Neuronal stem cell (in vitro differentiated cells): ENCODE measurements around the gene RPGRIP1L.
"Not testable (repeated sequence)": the region's sequence is repeated elsewhere in the genome, so short reads cannot be mapped to it uniquely, and the experiment has no call there.

ENCODE experiments used
- DNase-seq: peaks from one replicate; pipeline ENCODE4 v3.0.0-alpha.2; 2013; ENCODE audit warnings: low spot score
- H2AFZ ChIP-seq: one replicate; pipeline ENCODE4 v1.6.1; 2013; ENCODE audit warnings: mild to moderate bottlenecking, low read length, inconsistent platforms
- H2AK5ac ChIP-seq: 2 replicates; pipeline ENCODE4 v1.6.1; 2013; ENCODE audit warnings: low read depth, mild to moderate bottlenecking, inconsistent platforms, low read length, moderate library complexity, mixed read lengths
- H2BK120ac ChIP-seq: 2 replicates; pipeline ENCODE4 v1.6.1; 2013; ENCODE audit warnings: low read depth, mild to moderate bottlenecking, inconsistent platforms, low read length, moderate library complexity, mixed read lengths
- H2BK12ac ChIP-seq: one replicate; pipeline ENCODE4 v1.6.1; 2013; ENCODE audit warnings: low read length, inconsistent platforms
- H2BK15ac ChIP-seq: 2 replicates; pipeline ENCODE4 v1.6.1; 2013; ENCODE audit warnings: mild to moderate bottlenecking, low read length, inconsistent platforms, mixed read lengths
- H2BK5ac ChIP-seq: one replicate; pipeline ENCODE4 v1.6.1; 2013; ENCODE audit warnings: inconsistent platforms, mild to moderate bottlenecking, low read length, moderate library complexity
- H3K14ac ChIP-seq: one replicate; pipeline ENCODE4 v1.6.1; 2013; ENCODE audit warnings: low read length, inconsistent platforms
- H3K18ac ChIP-seq: 2 replicates; pipeline ENCODE4 v1.6.1; 2013; ENCODE audit warnings: low read length, inconsistent platforms
- H3K23ac ChIP-seq: 2 replicates; pipeline ENCODE4 v1.6.1; 2013; ENCODE audit warnings: low read depth, mild to moderate bottlenecking, mixed read lengths, low read length, inconsistent platforms; ENCODE audit not compliant: poor library complexity
- H3K27ac ChIP-seq: replicated peaks from 3 replicates; pipeline ENCODE4 v1.5.1; 2013; ENCODE audit warnings: low read length, inconsistent platforms
- H3K27me3 ChIP-seq, 3 experiments: 2 replicates each; pipeline ENCODE4 v1.6.1; 2013; ENCODE audit warnings: low read length in 3 of 3, mild to moderate bottlenecking in 2 of 3, inconsistent platforms in 1 of 3, low read depth in 1 of 3, mixed read lengths in 1 of 3, moderate library complexity in 1 of 3; ENCODE audit not compliant: control insufficient read depth in 3 of 3, insufficient read depth in 3 of 3
- H3K36me3 ChIP-seq, 2 donors: replicated peaks in 1 of 2; 2 replicates each; pipeline ENCODE4 v1.6.1; 2013; ENCODE audit warnings: low read length in 2 of 2; ENCODE audit not compliant: control insufficient read depth in 2 of 2, insufficient read depth in 2 of 2
- H3K4ac ChIP-seq: 2 replicates; pipeline ENCODE4 v1.6.1; 2013; ENCODE audit warnings: inconsistent platforms, mild to moderate bottlenecking, low read length, moderate library complexity
- H3K4me1 ChIP-seq, 2 donors: 1 replicate in 1 of 2; 2 replicates in 1 of 2; pipeline ENCODE4 v1.6.1; 2013; ENCODE audit warnings: low read length in 2 of 2, low read depth in 1 of 2; ENCODE audit not compliant: control insufficient read depth in 2 of 2, insufficient read depth in 1 of 2
- H3K4me2 ChIP-seq: one replicate; pipeline ENCODE4 v1.6.1; 2013; ENCODE audit warnings: mild to moderate bottlenecking, low read length, inconsistent platforms; ENCODE audit not compliant: insufficient read depth, poor library complexity, severe bottlenecking
- H3K4me3 ChIP-seq, 2 donors: 2 replicates each; pipeline ENCODE4 v1.5.1; 2013; ENCODE audit warnings: low read length in 2 of 2, mild to moderate bottlenecking in 2 of 2, inconsistent platforms in 1 of 2, moderate library complexity in 1 of 2
- H3K79me1 ChIP-seq: one replicate; pipeline ENCODE4 v1.6.1; 2013; ENCODE audit warnings: low read depth, mild to moderate bottlenecking, inconsistent platforms, low read length, moderate library complexity
- H3K9ac ChIP-seq: one replicate; pipeline ENCODE4 v1.6.1; 2013; ENCODE audit warnings: mild to moderate bottlenecking, low read depth, low read length, inconsistent platforms; ENCODE audit not compliant: poor library complexity
- H3K9me3 ChIP-seq, 2 donors: replicated peaks in 1 of 2; 2 replicates each; pipeline versions ENCODE3 to v1.6.1; 2013; ENCODE audit warnings: low read length in 2 of 2, mild to moderate bottlenecking in 2 of 2, inconsistent platforms in 1 of 2, low read depth in 1 of 2, mixed read lengths in 1 of 2, moderate library complexity in 1 of 2; ENCODE audit not compliant: control insufficient read depth in 2 of 2, insufficient read depth in 1 of 2
- H4K8ac ChIP-seq: one replicate; pipeline ENCODE4 v1.6.1; 2013; ENCODE audit warnings: low read depth, mild to moderate bottlenecking, inconsistent platforms, low read length, moderate library complexity
- H4K91ac ChIP-seq: one replicate; pipeline ENCODE4 v1.6.1; 2013; ENCODE audit warnings: low read length, low read depth, mild to moderate bottlenecking, inconsistent platforms; ENCODE audit not compliant: poor library complexity
- WGBS, 2 donors: extraction: QIAGEN DNeasy Blood & Tissue Kit; methylation state at CpG; one replicate each; pipeline ENCODE4 v1.1.7; 2013; ENCODE audit warnings: missing lambda C conversion rate in 2 of 2, mixed read lengths in 1 of 2; ENCODE audit not compliant: insufficient read length in 2 of 2, insufficient replicate concordance in 1 of 2; ENCODE audit errors: extremely low coverage in 2 of 2; 5-methylcytosine and 5-hydroxymethylcytosine counted together

The RPGRIP1L gene

GRCh38 chr16:53707671-53708070 lies 4.0 kb upstream of the RPGRIP1L start:
- Histone ChIP-seq H4K91ac (no peak overlapping the region), H3K36me3 (peaks cover 0 to 5% of the 10 kb centered on the region in 2 donors), H3K4ac (no peak overlapping the region), H2BK5ac (no peak overlapping the region), H3K14ac (no peak overlapping the region), H3K9ac (no peak overlapping the region), H3K4me1 (peaks cover 2 to 3% of the 10 kb centered on the region in 2 donors), H3K9me3 (peaks cover 0 to 7% of the 10 kb centered on the region in 2 donors), H3K23ac (no peak overlapping the region), H3K27ac (no peak overlapping the region), H2AFZ (no peak overlapping the region), H2AK5ac (no peak overlapping the region), H3K4me3 (no peak overlapping the region), H3K79me1 (peaks cover 5% of the 10 kb centered on the region), H2BK15ac (no peak overlapping the region), H3K4me2 (no peak overlapping the region), H2BK120ac (no peak overlapping the region), H3K18ac (no peak overlapping the region), H3K27me3 (no peaks in the 10 kb centered on the region), H4K8ac (no peak overlapping the region), H2BK12ac (no peak overlapping the region)
- WGBS, 2 donors, result no CpG with 5 or more reads among the region's 3 CpGs
- DNase-seq, result no peak

- Histone ChIP-seq H3K14ac (no peak overlapping the region), H3K27ac (no peak overlapping the region), H4K91ac (no peak overlapping the region), H3K27me3 (no peaks in the 10 kb centered on the region), H3K9ac (peak overlapping the region; percentile 46), H3K23ac (no peak overlapping the region), H2BK12ac (no peak overlapping the region), H3K79me1 (peaks cover 5% of the 10 kb centered on the region), H3K18ac (no peak overlapping the region), H2BK5ac (no peak overlapping the region), H2BK15ac (no peak overlapping the region), H2AK5ac (no peak overlapping the region), H2BK120ac (no peak overlapping the region), H3K4ac (no peak overlapping the region), H3K4me1 (peaks cover 2 to 3% of the 10 kb centered on the region in 2 donors), H4K8ac (no peak overlapping the region), H2AFZ (peak overlapping the region; percentile 76), H3K4me2 (peak overlapping the region; percentile 59), H3K36me3 (peaks cover 3 to 26% of the 10 kb centered on the region in 2 donors), H3K4me3 (peak overlapping the region; percentile 77 to 90), H3K9me3 (peaks cover 0 to 7% of the 10 kb centered on the region in 2 donors)
- WGBS, 2 donors, result no CpG with 5 or more reads among the region's 6 CpGs
- no peak for DNase-seq
Observed at GRCh38 chr16:53704445-53704813, 770 bp upstream of the RPGRIP1L start.

- not testable (repeated sequence) for H4K91ac ChIP-seq, H2AK5ac ChIP-seq, H3K27me3 ChIP-seq, H4K8ac ChIP-seq, H3K14ac ChIP-seq, H3K4me1 ChIP-seq, H3K23ac ChIP-seq, DNase-seq, H2AFZ ChIP-seq, H3K18ac ChIP-seq, H3K4me2 ChIP-seq, H2BK12ac ChIP-seq, H3K27ac ChIP-seq, H3K4ac ChIP-seq, H3K4me3 ChIP-seq, H3K79me1 ChIP-seq, H2BK5ac ChIP-seq, H2BK120ac ChIP-seq, H2BK15ac ChIP-seq, H3K9ac ChIP-seq, H3K9me3 ChIP-seq
- WGBS, 2 donors, result no CpG with 5 or more reads among the region's 31 CpGs
- peaks cover 5 to 52% of the 10 kb centered on the region in 2 donors for H3K36me3 ChIP-seq
Observed at GRCh38 chr16:53698271-53698670, 5.4 kb downstream of the RPGRIP1L start.

- H2BK15ac ChIP-seq, result no peak overlapping the region
- H2BK12ac ChIP-seq, result no peak overlapping the region
- no peak overlapping the region for H2BK120ac ChIP-seq
- H3K4me3 ChIP-seq, result no peak overlapping the region
- no peaks in the 10 kb centered on the region for H3K79me1 ChIP-seq
- no peak overlapping the region for H2AFZ ChIP-seq
- H3K23ac ChIP-seq, result no peak overlapping the region
- peaks cover 0 to 9% of the 10 kb centered on the region in 2 donors for H3K9me3 ChIP-seq
- WGBS, 2 donors, result no CpG with 5 or more reads among the region's 1 CpG
- no peak overlapping the region for H2AK5ac ChIP-seq
- H3K27ac ChIP-seq, result no peak overlapping the region
- DNase-seq, result no peak
- H3K36me3 ChIP-seq, result peaks cover 6 to 57% of the 10 kb centered on the region in 2 donors
- H3K4me1 ChIP-seq, result no peaks in the 10 kb centered on the region
- H2BK5ac ChIP-seq, result no peak overlapping the region
- H3K18ac ChIP-seq, result no peak overlapping the region
- H3K4ac ChIP-seq, result no peak overlapping the region
- H4K8ac ChIP-seq, result no peak overlapping the region
- no peak overlapping the region for H3K9ac ChIP-seq
- H4K91ac ChIP-seq, result no peak overlapping the region
- no peak overlapping the region for H3K4me2 ChIP-seq
- H3K14ac ChIP-seq, result no peak overlapping the region
- no peaks in the 10 kb centered on the region for H3K27me3 ChIP-seq
Observed at GRCh38 chr16:53695070-53695469, 8.6 kb downstream of the RPGRIP1L start.
